Activated CD4-positive, alpha-beta T cell treated with anti-CD3 and anti-CD28 coated beads, Interleukin-2, amount 10 ng/mL, durations not matched to agents 24 days and 14 days (primary cell): ENCODE data around the gene UST. TPM values are rescaled to one million over a fixed set of nuclear protein-coding genes. Genes with fewer than 3 reads are reported as not detected.
A peak's percentile ranks its signal among the peaks of the same experiment; 100 is the strongest.
"Not testable (repeated sequence)": the region's sequence is repeated elsewhere in the genome, so short reads cannot be mapped to it uniquely, and the experiment has no call there.

ENCODE experiments used
- DNase-seq: peaks from one replicate; pipeline ENCODE4 v3.0.0; 2022
- H3K27ac Mint-ChIP-seq: one replicate; pipeline ENCODE4 v1.8.0; 2022; ENCODE audit warnings: mild to moderate bottlenecking, mixed read lengths
- H3K27me3 Mint-ChIP-seq: one replicate; pipeline ENCODE4 v1.8.0; 2022; ENCODE audit warnings: mixed read lengths
- H3K36me3 Mint-ChIP-seq: one replicate; pipeline ENCODE4 v1.8.0; 2022; ENCODE audit warnings: low read depth, mild to moderate bottlenecking, mixed read lengths
- H3K4me1 Mint-ChIP-seq: one replicate; pipeline ENCODE4 v1.8.0; 2021; ENCODE audit warnings: mixed read lengths
- H3K4me3 Mint-ChIP-seq: one replicate; pipeline ENCODE4 v1.8.0; 2022; ENCODE audit warnings: mild to moderate bottlenecking, moderate library complexity, mixed read lengths
- H3K9me3 Mint-ChIP-seq: one replicate; pipeline ENCODE4 v1.8.0; 2021; ENCODE audit warnings: mixed read lengths
- intact Hi-C: fragments of 100-400 bp; cut with micrococcal nuclease; formaldehyde crosslinking; loops from one replicate; pipeline ENCODE4 v1.15.1; 2023
- total RNA-seq: library from RNA; stranded (reverse); gene quantifications from 2 replicates; pipeline ENCODE4 v1.2.3, GENCODE V29; 2022

UST gene
- total RNA-seq, 1 donor from 2014 or later = 0.70 TPM

GRCh38 chr6:149026530-149026942 is 279.7 kb downstream of the UST start:
- Mint-ChIP-seq H3K27me3 (no peaks in the 10 kb centered on the region), H3K4me3 (no peak overlapping the region), H3K4me1 (peaks cover 29% of the 10 kb centered on the region), H3K9me3 (peaks cover 4% of the 10 kb centered on the region), H3K36me3 (peaks cover 25% of the 10 kb centered on the region), H3K27ac (no peak overlapping the region)
- intact Hi-C loops = loop anchor here (10.0 kb wide), 1 partner anchor 462 kb away; no protein-coding TSS in a partner anchor
- peak; percentile 73 for DNase-seq

- H3K27ac Mint-ChIP-seq = no peak overlapping the region
- no peaks in the 10 kb centered on the region for H3K27me3 Mint-ChIP-seq
- H3K4me1 Mint-ChIP-seq = peaks cover 36% of the 10 kb centered on the region
- H3K4me3 Mint-ChIP-seq = no peak overlapping the region
- H3K36me3 Mint-ChIP-seq = peaks cover 25% of the 10 kb centered on the region
- intact Hi-C loops = loop anchor here (10.0 kb wide), 1 partner anchor 463 kb away; no protein-coding TSS in a partner anchor
- DNase-seq = peak; percentile 50
- peaks cover 4% of the 10 kb centered on the region for H3K9me3 Mint-ChIP-seq
Measured at GRCh38 chr6:149027484-149027883, 280.7 kb downstream of the UST start.

GRCh38 chr6:149028767-149029405 is 282.1 kb downstream of the UST start:
- Mint-ChIP-seq H3K4me3 (peak overlapping the region; percentile 52), H3K27ac (peak overlapping the region; percentile 74)
- DNase-seq = peak; percentile 93

GRCh38 chr6:149031201-149031858 is 284.5 kb downstream of the UST start:
- peaks cover 8% of the 10 kb centered on the region for H3K9me3 Mint-ChIP-seq
- H3K27ac Mint-ChIP-seq = peak overlapping the region; percentile 98
- H3K4me3 Mint-ChIP-seq = peak overlapping the region; percentile 90
- peaks cover 70% of the 10 kb centered on the region for H3K4me1 Mint-ChIP-seq
- intact Hi-C loops = loop anchor here (5.0 kb wide), 1 partner anchor 1749 kb away; no protein-coding TSS in a partner anchor
- H3K36me3 Mint-ChIP-seq = peaks cover 15% of the 10 kb centered on the region
- no peaks in the 10 kb centered on the region for H3K27me3 Mint-ChIP-seq
- DNase-seq = no peak

More at GRCh38 chr6:149028767-149029405, 282.1 kb downstream of the UST start:
- Mint-ChIP-seq H3K9me3 (peaks cover 4% of the 10 kb centered on the region), H3K36me3 (peaks cover 21% of the 10 kb centered on the region), H3K27me3 (no peaks in the 10 kb centered on the region), H3K4me1 (peaks cover 49% of the 10 kb centered on the region)
- intact Hi-C loops = loop anchor here (1.0 to 10.0 kb wide), 3 partner anchors 403 to 488 kb away; no protein-coding TSS in a partner anchor

- intact Hi-C loops = loop anchor here (1.0 to 5.0 kb wide), 8 partner anchors 28 to 1750 kb away; no protein-coding TSS in a partner anchor
- peak overlapping the region; percentile 98 for H3K27ac Mint-ChIP-seq
- no peaks in the 10 kb centered on the region for H3K27me3 Mint-ChIP-seq
- peak; percentile 74 for DNase-seq
- H3K4me1 Mint-ChIP-seq = peaks cover 77% of the 10 kb centered on the region
- peak overlapping the region; percentile 90 for H3K4me3 Mint-ChIP-seq
- H3K9me3 Mint-ChIP-seq = peaks cover 6% of the 10 kb centered on the region
- peaks cover 11% of the 10 kb centered on the region for H3K36me3 Mint-ChIP-seq
Measured at GRCh38 chr6:149031859-149032598, 285.2 kb downstream of the UST start.

GRCh38 chr6:149032599-149033405 is 286.0 kb downstream of the UST start:
- peak overlapping the region; percentile 90 for H3K4me3 Mint-ChIP-seq
- H3K4me1 Mint-ChIP-seq = peaks cover 79% of the 10 kb centered on the region
- H3K36me3 Mint-ChIP-seq = peaks cover 6% of the 10 kb centered on the region
- DNase-seq = peak; percentile 82
- intact Hi-C loops = loop anchor here (1.0 to 5.0 kb wide), 13 partner anchors 27 to 1751 kb away; no protein-coding TSS in a partner anchor
- peak overlapping the region; percentile 98 for H3K27ac Mint-ChIP-seq
- peaks cover 6% of the 10 kb centered on the region for H3K9me3 Mint-ChIP-seq
- no peaks in the 10 kb centered on the region for H3K27me3 Mint-ChIP-seq

- H3K27me3 Mint-ChIP-seq = no peaks in the 10 kb centered on the region
- H3K36me3 Mint-ChIP-seq = peaks cover 4% of the 10 kb centered on the region
- H3K4me1 Mint-ChIP-seq = peaks cover 82% of the 10 kb centered on the region
- peak overlapping the region; percentile 90 for H3K4me3 Mint-ChIP-seq
- peak overlapping the region; percentile 98 for H3K27ac Mint-ChIP-seq
- intact Hi-C loops = loop anchor here (1.0 to 5.0 kb wide), 7 partner anchors 44 to 1751 kb away; no protein-coding TSS in a partner anchor
- DNase-seq = peak; percentile 79
- H3K9me3 Mint-ChIP-seq = peaks cover 10% of the 10 kb centered on the region
Measured at GRCh38 chr6:149033454-149033853, 286.6 kb downstream of the UST start.

- H3K4me1 Mint-ChIP-seq = peaks cover 81% of the 10 kb centered on the region
- intact Hi-C loops = no loop called here
- H3K36me3 Mint-ChIP-seq = peaks cover 2% of the 10 kb centered on the region
- DNase-seq = no peak
- H3K27me3 Mint-ChIP-seq = no peaks in the 10 kb centered on the region
- peak overlapping the region; percentile 98 for H3K27ac Mint-ChIP-seq
- H3K9me3 Mint-ChIP-seq = peaks cover 10% of the 10 kb centered on the region
- no peak overlapping the region for H3K4me3 Mint-ChIP-seq
Measured at GRCh38 chr6:149035766-149036165, 288.9 kb downstream of the UST start.

- H3K4me1 Mint-ChIP-seq = peaks cover 74% of the 10 kb centered on the region
- peaks cover 2% of the 10 kb centered on the region for H3K36me3 Mint-ChIP-seq
- H3K9me3 Mint-ChIP-seq = peaks cover 10% of the 10 kb centered on the region
- no peaks in the 10 kb centered on the region for H3K27me3 Mint-ChIP-seq
- no peak overlapping the region for H3K4me3 Mint-ChIP-seq
- DNase-seq = no peak
- peak overlapping the region; percentile 72 for H3K27ac Mint-ChIP-seq
- intact Hi-C loops = no loop called here
Measured at GRCh38 chr6:149037051-149037671, 290.3 kb downstream of the UST start.

- Mint-ChIP-seq H3K27ac (peak overlapping the region; percentile 83), H3K4me1 (peaks cover 62% of the 10 kb centered on the region), H3K4me3 (peak overlapping the region; percentile 28), H3K9me3 (peaks cover 10% of the 10 kb centered on the region)
- H3K36me3 Mint-ChIP-seq, H3K27me3 Mint-ChIP-seq, DNase-seq: not testable (repeated sequence)
- intact Hi-C loops = loop anchor here (1.0 kb wide), 1 partner anchor 27 kb away; no protein-coding TSS in a partner anchor
Measured at GRCh38 chr6:149039025-149039424, 292.2 kb downstream of the UST start.

GRCh38 chr6:149041953-149042352 is 295.1 kb downstream of the UST start:
- peaks cover 62% of the 10 kb centered on the region for H3K4me1 Mint-ChIP-seq
- no peak for DNase-seq
- H3K27ac Mint-ChIP-seq = no peak overlapping the region
- peaks cover 5% of the 10 kb centered on the region for H3K36me3 Mint-ChIP-seq
- H3K27me3 Mint-ChIP-seq = no peaks in the 10 kb centered on the region
- intact Hi-C loops = no loop called here
- peaks cover 11% of the 10 kb centered on the region for H3K9me3 Mint-ChIP-seq
- no peak overlapping the region for H3K4me3 Mint-ChIP-seq

- peaks cover 61% of the 10 kb centered on the region for H3K4me1 Mint-ChIP-seq
- no peak overlapping the region for H3K27ac Mint-ChIP-seq
- H3K4me3 Mint-ChIP-seq = no peak overlapping the region
- peaks cover 6% of the 10 kb centered on the region for H3K9me3 Mint-ChIP-seq
- DNase-seq = peak; percentile 72
- H3K27me3 Mint-ChIP-seq = no peaks in the 10 kb centered on the region
- intact Hi-C loops = no loop called here
- H3K36me3 Mint-ChIP-seq = peaks cover 5% of the 10 kb centered on the region
Measured at GRCh38 chr6:149043476-149044130, 296.8 kb downstream of the UST start.
